Neural progenitor cell (in vitro differentiated cells): Measurements from ENCODE around the gene EME1.

Experiments used
- EZH2 ChIP-seq: fragments of 200-600 bp; sonication (generic); IDR thresholded peaks from 2 replicates; pipeline ENCODE4 v1.6.1; 2017; ENCODE audit warnings: antibody characterized with exemption, mild to moderate bottlenecking, moderate library complexity
- TF ChIP-seq, protein P1 (sequence below): fragments of 200-600 bp; sonication (generic); IDR thresholded peaks from 2 replicates; pipeline ENCODE4 v1.5.1; 2017; ENCODE audit warnings: antibody characterized with exemption, mild to moderate bottlenecking

DNA sequence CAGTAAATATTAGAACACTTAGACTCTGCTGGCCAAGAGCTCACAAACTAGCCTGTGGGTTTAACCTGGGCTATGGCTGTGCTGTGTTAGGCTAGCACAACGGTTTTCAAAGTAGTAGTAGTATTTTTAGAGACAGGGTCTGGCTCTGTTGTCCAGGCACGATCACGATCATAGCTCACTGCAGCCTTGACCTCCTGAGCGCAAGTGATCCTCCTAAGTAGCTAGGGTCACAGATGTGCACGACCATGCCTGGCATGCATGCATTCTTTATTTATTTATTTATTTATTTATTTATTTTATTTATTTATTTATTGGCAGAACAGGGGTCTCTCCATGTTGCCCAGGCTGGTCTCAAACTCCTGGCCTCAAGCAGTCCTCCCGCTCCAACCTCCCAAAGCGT lies 10.4 kb upstream of the EME1 start:
- TF ChIP-seq, protein P1, sequence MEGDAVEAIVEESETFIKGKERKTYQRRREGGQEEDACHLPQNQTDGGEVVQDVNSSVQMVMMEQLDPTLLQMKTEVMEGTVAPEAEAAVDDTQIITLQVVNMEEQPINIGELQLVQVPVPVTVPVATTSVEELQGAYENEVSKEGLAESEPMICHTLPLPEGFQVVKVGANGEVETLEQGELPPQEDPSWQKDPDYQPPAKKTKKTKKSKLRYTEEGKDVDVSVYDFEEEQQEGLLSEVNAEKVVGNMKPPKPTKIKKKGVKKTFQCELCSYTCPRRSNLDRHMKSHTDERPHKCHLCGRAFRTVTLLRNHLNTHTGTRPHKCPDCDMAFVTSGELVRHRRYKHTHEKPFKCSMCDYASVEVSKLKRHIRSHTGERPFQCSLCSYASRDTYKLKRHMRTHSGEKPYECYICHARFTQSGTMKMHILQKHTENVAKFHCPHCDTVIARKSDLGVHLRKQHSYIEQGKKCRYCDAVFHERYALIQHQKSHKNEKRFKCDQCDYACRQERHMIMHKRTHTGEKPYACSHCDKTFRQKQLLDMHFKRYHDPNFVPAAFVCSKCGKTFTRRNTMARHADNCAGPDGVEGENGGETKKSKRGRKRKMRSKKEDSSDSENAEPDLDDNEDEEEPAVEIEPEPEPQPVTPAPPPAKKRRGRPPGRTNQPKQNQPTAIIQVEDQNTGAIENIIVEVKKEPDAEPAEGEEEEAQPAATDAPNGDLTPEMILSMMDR, result no peak
- no peak for TF ChIP-seq EZH2
